ENCODE results near the gene MATN4. TPM values are rescaled to one million over a fixed set of nuclear protein-coding genes. Genes with fewer than 3 reads are reported as not detected.

The MATN4 gene
- total and polyA plus RNA-seq, 2 of the 13 experiments (the other 11 are each of a cell fraction or from before 2014, with no cell fraction given): not detected

- TF ChIP-seq ZNF354B (CRISPR knock-in tag; IDR thresholded peaks at IDR 0.05) (0 out of 2 replicates have a peak, but pooled peaks have one; percentile 22), ZNF546 (CRISPR knock-in tag; conservative IDR thresholded peaks at IDR 0.05) (0 out of 2 replicates have a peak, but pooled peaks have one; percentile 26), THYN1 (CRISPR knock-in tag; IDR thresholded peaks at IDR 0.05; ENCODE audit: borderline replicate concordance, low read depth) (peak; percentile 31; the same call in 1 of the 2 replicates), NAIF1 (CRISPR knock-in tag; IDR thresholded peaks at IDR 0.05; ENCODE audit: borderline replicate concordance) (peak; percentile 4; the same call in 1 of the 2 replicates), ZNF264 (CRISPR knock-in tag; IDR thresholded peaks at IDR 0.05) (peak; percentile 76; the same call in 1 of the 2 replicates), ZNF879 (CRISPR knock-in tag; IDR thresholded peaks at IDR 0.05) (0 out of 2 replicates have a peak, but pooled peaks have one; percentile 13), YEATS2 (CRISPR knock-in tag; IDR thresholded peaks at IDR 0.05; ENCODE audit: borderline replicate concordance) (peak; percentile 56; the same call in 1 of the 2 replicates), CEBPB (IDR thresholded peaks at IDR 0.05; ENCODE audit: borderline replicate concordance, low read depth, low read length) (peak; percentile 74), KLF11 (CRISPR knock-in tag; IDR thresholded peaks at IDR 0.05) (peak; percentile 26; the same call in 1 of the 2 replicates), MAFG (CRISPR knock-in tag; IDR thresholded peaks at IDR 0.05) (peak; percentile 38; the same call in 1 of the 2 replicates), ARNT2 (CRISPR knock-in tag; IDR thresholded peaks at IDR 0.05; ENCODE audit: low read depth) (peak; percentile 70; the same call in 1 of the 2 replicates), PREB (CRISPR knock-in tag; IDR thresholded peaks at IDR 0.05) (no peak), CHD4 (IDR thresholded peaks at IDR 0.05; ENCODE audit: borderline replicate concordance, low read length) (peak; percentile 19; the same call in 1 of the 2 replicates), HNRNPL (IDR thresholded peaks at IDR 0.05; ENCODE audit: low read depth, low read length) (no peak), TBL1XR1 (IDR thresholded peaks at IDR 0.05; ENCODE audit: borderline replicate concordance, low read length, partially characterized antibody) (peak; percentile 45), TFDP1 (CRISPR knock-in tag; IDR thresholded peaks at IDR 0.05; ENCODE audit: borderline replicate concordance) (peak; percentile 12; the same call in 1 of the 2 replicates), NR2F1 (CRISPR knock-in tag; IDR thresholded peaks at IDR 0.05) (0 out of 4 replicates have a peak, but pooled peaks have one; percentile 6 to 8), CSRNP2 (CRISPR knock-in tag; conservative IDR thresholded peaks at IDR 0.05; ENCODE audit: low read depth) (no peak), ZBTB10 (CRISPR knock-in tag; IDR thresholded peaks at IDR 0.05; ENCODE audit: borderline replicate concordance) (peak; percentile 88; the same call in 1 of the 2 replicates), ZNF547 (CRISPR knock-in tag; IDR thresholded peaks at IDR 0.05) (peak; percentile 18; the same call in 1 of the 2 replicates), TFAP4 (IDR thresholded peaks at IDR 0.05; ENCODE audit: borderline replicate concordance, low read depth) (0 out of 2 replicates have a peak, but pooled peaks have one; percentile 17)
Observed at GRCh38 chr20:45344168-45344860, 36.2 kb upstream of the MATN4 start (continued).
